Astrocyte (in vitro differentiated cells and primary cell): ENCODE results near the gene KCNMA1. TPM values are rescaled to one million over a fixed set of nuclear protein-coding genes. Genes with fewer than 3 reads are reported as not detected.

Source experiments
- DNase-seq: peaks from one replicate; pipeline ENCODE4 v3.0.0-alpha.2; 2010; ENCODE audit warnings: low read depth
- FAIRE-seq: peaks from 2 replicates; lab custom pipeline; 2011; peaks lifted over from hg19 to GRCh38; lab: Jason Lieb, UNC
- H2AFZ ChIP-seq: 2 replicates; pipeline ENCODE4 v1.6.0; 2012; ENCODE audit warnings: low read depth, low read length, inconsistent platforms
- H3K27ac ChIP-seq: 2 replicates; pipeline ENCODE4 v1.5.1; 2011; ENCODE audit warnings: low read depth, low read length, inconsistent platforms
- H3K27me3 ChIP-seq: 2 replicates; pipeline ENCODE4 v1.6.0; 2011; ENCODE audit warnings: low read length, inconsistent platforms; ENCODE audit not compliant: insufficient read depth
- H3K36me3 ChIP-seq: 2 replicates; pipeline ENCODE4 v1.5.1; 2011; ENCODE audit warnings: low read length, inconsistent platforms; ENCODE audit not compliant: insufficient read depth
- H3K4me1 ChIP-seq: 2 replicates; pipeline ENCODE4 v1.5.1; 2011; ENCODE audit warnings: low read length, inconsistent platforms; ENCODE audit not compliant: insufficient read depth
- H3K4me2 ChIP-seq: 2 replicates; pipeline ENCODE4 v1.6.0; 2012; ENCODE audit warnings: low read length, inconsistent platforms
- H3K4me3 ChIP-seq: 2 replicates; pipeline ENCODE4 v1.5.1; 2011; ENCODE audit warnings: low read depth, mild to moderate bottlenecking, low read length, inconsistent platforms; ENCODE audit not compliant: insufficient read depth
- H3K79me2 ChIP-seq: 2 replicates; pipeline ENCODE4 v1.6.0; 2012; ENCODE audit warnings: mild to moderate bottlenecking, low read length, inconsistent platforms; ENCODE audit not compliant: insufficient read depth
- H3K9ac ChIP-seq: 2 replicates; pipeline ENCODE4 v1.6.0; 2012; ENCODE audit warnings: mild to moderate bottlenecking, low read length, inconsistent platforms
- H3K9me3 ChIP-seq: 2 replicates; pipeline ENCODE4 v1.5.1; 2012; ENCODE audit warnings: low read depth, mild to moderate bottlenecking, low read length, inconsistent platforms; ENCODE audit not compliant: insufficient read depth
- H4K20me1 ChIP-seq: 2 replicates; pipeline ENCODE4 v1.6.0; 2012; ENCODE audit warnings: low read length, inconsistent platforms; ENCODE audit not compliant: insufficient read depth
- H3K27ac Mint-ChIP-seq: one replicate; pipeline ENCODE4 v1.8.0; 2021; ENCODE audit warnings: mild to moderate bottlenecking, mixed read lengths; ENCODE audit not compliant: unreplicated experiment
- H3K27me3 Mint-ChIP-seq: one replicate; pipeline ENCODE4 v1.8.0; 2021; ENCODE audit warnings: low read depth, mixed read lengths; ENCODE audit not compliant: unreplicated experiment
- H3K36me3 Mint-ChIP-seq: one replicate; pipeline ENCODE4 v1.8.0; 2021; ENCODE audit warnings: low read depth, mixed read lengths; ENCODE audit not compliant: unreplicated experiment
- H3K4me1 Mint-ChIP-seq: one replicate; pipeline ENCODE4 v1.8.0; 2021; ENCODE audit warnings: low read depth, mixed read lengths; ENCODE audit not compliant: unreplicated experiment
- H3K4me3 Mint-ChIP-seq: one replicate; pipeline ENCODE4 v1.8.0; 2021; ENCODE audit warnings: mild to moderate bottlenecking, moderate library complexity, mixed read lengths; ENCODE audit not compliant: unreplicated experiment
- H3K9me3 Mint-ChIP-seq: one replicate; pipeline ENCODE4 v1.8.0; 2021; ENCODE audit warnings: mild to moderate bottlenecking, mixed read lengths; ENCODE audit not compliant: unreplicated experiment
- CTCF ChIP-seq: IDR thresholded peaks from 2 replicates; pipeline ENCODE4 v1.5.1; 2011; ENCODE audit warnings: low read depth, mild to moderate bottlenecking, inconsistent platforms, low read length, moderate library complexity; ENCODE audit not compliant: insufficient read depth
- EZH2 ChIP-seq: IDR thresholded peaks from 2 replicates; pipeline ENCODE4 v1.6.1; 2012; ENCODE audit warnings: mild to moderate bottlenecking, low read length, inconsistent platforms; ENCODE audit not compliant: insufficient read depth
- total RNA-seq: library from RNA; stranded (reverse); gene quantifications from 2 replicates; pipeline ENCODE4 v1.2.1, GENCODE V29; 2021

Gene KCNMA1
- total RNA-seq, 1 donor from 2014 or later, result 45.8 TPM

- no peaks in the 10 kb centered on the region for H3K27me3 ChIP-seq
- TF ChIP-seq EZH2, result no peak
- no peak for TF ChIP-seq CTCF
- H3K4me2 ChIP-seq, result no peak overlapping the region
- H3K79me2 ChIP-seq, result no peaks in the 10 kb centered on the region
- H3K9ac ChIP-seq, result no peak overlapping the region
- H3K4me3 ChIP-seq, result no peak overlapping the region
- H4K20me1 ChIP-seq, result peaks cover 3% of the 10 kb centered on the region
- no peaks in the 10 kb centered on the region for H3K9me3 ChIP-seq
- H2AFZ ChIP-seq, result no peak overlapping the region
- H3K4me1 Mint-ChIP-seq, result peaks cover 8% of the 10 kb centered on the region
- H3K9me3 Mint-ChIP-seq, result peaks cover under 1% of the 10 kb centered on the region
- DNase-seq, result no peak
- H3K27me3 Mint-ChIP-seq, result no peaks in the 10 kb centered on the region
- peaks cover 7% of the 10 kb centered on the region for H3K4me1 ChIP-seq
- H3K36me3 Mint-ChIP-seq, result peaks cover 7% of the 10 kb centered on the region
- no peaks in the 10 kb centered on the region for H3K36me3 ChIP-seq
- no peak for FAIRE-seq
- no peak overlapping the region for H3K27ac ChIP-seq
- no peak overlapping the region for H3K4me3 Mint-ChIP-seq
- H3K27ac Mint-ChIP-seq, result no peak overlapping the region
Observed at GRCh38 chr10:77451886-77452285, 185.7 kb downstream of the KCNMA1 start.

- Histone ChIP-seq H3K9me3 (no peaks in the 10 kb centered on the region), H3K4me2 (no peak overlapping the region), H2AFZ (no peak overlapping the region), H3K27ac (no peak overlapping the region), H3K36me3 (no peaks in the 10 kb centered on the region), H3K79me2 (no peaks in the 10 kb centered on the region), H3K4me3 (no peak overlapping the region), H3K9ac (no peak overlapping the region), H3K4me1 (no peaks in the 10 kb centered on the region), H3K27me3 (no peaks in the 10 kb centered on the region), H4K20me1 (no peaks in the 10 kb centered on the region)
- H3K4me3 Mint-ChIP-seq, result no peak overlapping the region
- H3K9me3 Mint-ChIP-seq, result peaks cover 3% of the 10 kb centered on the region
- H3K27ac Mint-ChIP-seq, result no peak overlapping the region
- peaks cover 10% of the 10 kb centered on the region for H3K36me3 Mint-ChIP-seq
- FAIRE-seq, result no peak
- TF ChIP-seq CTCF (no peak), EZH2 (no peak)
- DNase-seq, result no peak
- H3K4me1 Mint-ChIP-seq, result no peaks in the 10 kb centered on the region
- no peaks in the 10 kb centered on the region for H3K27me3 Mint-ChIP-seq
Observed at GRCh38 chr10:77448226-77448625, 189.4 kb downstream of the KCNMA1 start.

- FAIRE-seq, result no peak
- no peak overlapping the region for H3K27ac Mint-ChIP-seq
Observed at GRCh38 chr10:77446700-77447099, 190.9 kb downstream of the KCNMA1 start.

More at GRCh38 chr10:77446700-77447099, 190.9 kb downstream of the KCNMA1 start:
- no peaks in the 10 kb centered on the region for H3K27me3 Mint-ChIP-seq
- Histone ChIP-seq H3K79me2 (no peaks in the 10 kb centered on the region), H3K4me1 (no peaks in the 10 kb centered on the region), H3K9ac (no peak overlapping the region), H3K9me3 (no peaks in the 10 kb centered on the region), H3K36me3 (no peaks in the 10 kb centered on the region), H4K20me1 (peaks cover 5% of the 10 kb centered on the region), H2AFZ (no peak overlapping the region), H3K4me3 (no peak overlapping the region), H3K4me2 (no peak overlapping the region), H3K27me3 (no peaks in the 10 kb centered on the region), H3K27ac (no peak overlapping the region)
- no peaks in the 10 kb centered on the region for H3K4me1 Mint-ChIP-seq
- no peak for DNase-seq
- no peak for TF ChIP-seq EZH2
- no peak for TF ChIP-seq CTCF
- no peak overlapping the region for H3K4me3 Mint-ChIP-seq
- peaks cover 14% of the 10 kb centered on the region for H3K36me3 Mint-ChIP-seq
- peaks cover 3% of the 10 kb centered on the region for H3K9me3 Mint-ChIP-seq
